ENCODE results near the gene MBD3.
"Not testable (repeated sequence)": the region's sequence is repeated elsewhere in the genome, so short reads cannot be mapped to it uniquely, and the experiment has no call there.

Gene MBD3

GRCh38 chr19:1592755-1593500 lies at the start of gene MBD3:
TSS of gene MBD3 (minus strand) at chr19:1592865. CDS start at chr19:1592631, 234 bp downstream.
- DNase-seq (ENCODE audit: low spot score), result peak; percentile 95

- not testable (repeated sequence) for DNase-seq (ENCODE audit: low spot score)
These were observed 48.3 kb upstream of the MBD3 start for GRCh38 chr19:1640893-1641448.

GRCh38 chr19:1636325-1637236 lies 43.9 kb upstream of the MBD3 start:
- no peak for DNase-seq (ENCODE audit: low spot score)

GRCh38 chr19:1634938-1635243 lies 42.2 kb upstream of the MBD3 start:
- DNase-seq (ENCODE audit: low spot score), result no peak

GRCh38 chr19:1634242-1634937 lies 41.7 kb upstream of the MBD3 start:
- DNase-seq (ENCODE audit: low spot score), result no peak

GRCh38 chr19:1633269-1633826 lies 40.7 kb upstream of the MBD3 start:
- DNase-seq (ENCODE audit: low spot score), result no peak

GRCh38 chr19:1632462-1633268 lies 40.0 kb upstream of the MBD3 start:
- no peak for DNase-seq (ENCODE audit: low spot score)

- no peak for DNase-seq (ENCODE audit: low spot score)
These were observed 39.0 kb upstream of the MBD3 start for GRCh38 chr19:1631557-1632100.

GRCh38 chr19:1630811-1631210 lies 38.1 kb upstream of the MBD3 start:
- no peak for DNase-seq (ENCODE audit: low spot score)

GRCh38 chr19:1630012-1630411 lies 37.3 kb upstream of the MBD3 start:
- no peak for DNase-seq (ENCODE audit: low spot score)

- DNase-seq (ENCODE audit: low spot score), result no peak
These were observed 36.7 kb upstream of the MBD3 start for GRCh38 chr19:1629256-1629808.

GRCh38 chr19:1627194-1627593 lies 34.5 kb upstream of the MBD3 start:
- no peak for DNase-seq (ENCODE audit: low spot score)

- no peak for DNase-seq (ENCODE audit: low spot score)
These were observed 33.8 kb upstream of the MBD3 start for GRCh38 chr19:1626417-1627010.

GRCh38 chr19:1624458-1624857 lies 31.8 kb upstream of the MBD3 start:
- DNase-seq (ENCODE audit: low spot score), result no peak

GRCh38 chr19:1622541-1622940 lies 29.9 kb upstream of the MBD3 start:
- DNase-seq (ENCODE audit: low spot score), result no peak

- DNase-seq (ENCODE audit: low spot score), result no peak
These were observed 29.3 kb upstream of the MBD3 start for GRCh38 chr19:1622007-1622406.

- no peak for DNase-seq (ENCODE audit: low spot score)
These were observed 28.9 kb upstream of the MBD3 start for GRCh38 chr19:1621574-1621973.

- DNase-seq (ENCODE audit: low spot score), result no peak
These were observed 28.4 kb upstream of the MBD3 start for GRCh38 chr19:1621021-1621420.

GRCh38 chr19:1620502-1620901 lies 27.8 kb upstream of the MBD3 start:
- no peak for DNase-seq (ENCODE audit: low spot score)

GRCh38 chr19:1619703-1620102 lies 27.0 kb upstream of the MBD3 start:
- DNase-seq (ENCODE audit: low spot score), result no peak
